ENCODE measurements around the gene ATPAF1. TPM values are rescaled to one million over a fixed set of nuclear protein-coding genes. Genes with fewer than 3 reads are reported as not detected.
A peak's percentile ranks its signal among the peaks of the same experiment; 100 is the strongest.

The ATPAF1 gene
- total and polyA plus RNA-seq, 3 donors from 2014 or later: 76.7 to 98.9 (median 85.9) TPM

- peaks cover 21% of the 10 kb centered on the region for H3K4me1 ChIP-seq
- no peak overlapping the region for H3K4me3 ChIP-seq
- intact Hi-C loops (cut with DNase I; ENCODE audit: low total_unique reads): no loop called here
- no peak for DNase-seq
- H3K9me3 ChIP-seq: no peaks in the 10 kb centered on the region
- H3K27ac ChIP-seq: peak overlapping the region in 1 of 2 donors; percentile 13
- no peaks in the 10 kb centered on the region for H3K27me3 ChIP-seq
- no peak for TF ChIP-seq CTCF (IDR thresholded peaks at IDR 0.05)
- TF ChIP-seq POLR2A (IDR thresholded peaks at IDR 0.05): no peak
- no peaks in the 10 kb centered on the region for H3K36me3 ChIP-seq (ENCODE audit: low read depth, missing control alignments)
- WGBS, 2 donors: 35 to 60% methylated on average over 3 of the region's 3 CpGs
These were observed 24.9 kb upstream of the ATPAF1 start for GRCh38 chr1:46692811-46693770.

- WGBS, 2 donors: 64 to 76% methylated on average over 6 of the region's 6 CpGs
- no peaks in the 10 kb centered on the region for H3K27me3 ChIP-seq
- H3K4me1 ChIP-seq: peaks cover 21% of the 10 kb centered on the region
- H3K4me3 ChIP-seq: no peak overlapping the region
- intact Hi-C loops (cut with DNase I; ENCODE audit: low total_unique reads): no loop called here
- no peaks in the 10 kb centered on the region for H3K9me3 ChIP-seq
- DNase-seq: peak; percentile 53
- no peak for TF ChIP-seq POLR2A (IDR thresholded peaks at IDR 0.05)
- TF ChIP-seq CTCF (IDR thresholded peaks at IDR 0.05): no peak
- no peak overlapping the region for H3K27ac ChIP-seq
- no peaks in the 10 kb centered on the region for H3K36me3 ChIP-seq (ENCODE audit: low read depth, missing control alignments)
These were observed 24.0 kb upstream of the ATPAF1 start for GRCh38 chr1:46691997-46692790.

- Histone ChIP-seq H3K4me3 (no peak overlapping the region), H3K27me3 (no peaks in the 10 kb centered on the region), H3K36me3 (ENCODE audit: low read depth, missing control alignments) (no peaks in the 10 kb centered on the region), H3K9me3 (no peaks in the 10 kb centered on the region), H3K4me1 (peaks cover 21% of the 10 kb centered on the region), H3K27ac (no peak overlapping the region)
- TF ChIP-seq POLR2A (IDR thresholded peaks at IDR 0.05) (no peak), CTCF (IDR thresholded peaks at IDR 0.05) (no peak)
- 87 to 95% methylated on average over 2 of the region's 2 CpGs for WGBS, 2 donors
- intact Hi-C loops (cut with DNase I; ENCODE audit: low total_unique reads): no loop called here
- no peak for DNase-seq
These were observed 22.8 kb upstream of the ATPAF1 start for GRCh38 chr1:46690931-46691421.

- Histone ChIP-seq H3K27me3 (no peaks in the 10 kb centered on the region), H3K36me3 (ENCODE audit: low read depth, missing control alignments) (no peaks in the 10 kb centered on the region), H3K9me3 (no peaks in the 10 kb centered on the region), H3K4me3 (no peak overlapping the region), H3K4me1 (peaks cover 21% of the 10 kb centered on the region), H3K27ac (peak overlapping the region in 1 of 2 donors; percentile 2)
- intact Hi-C loops (cut with DNase I; ENCODE audit: low total_unique reads): no loop called here
- no peak for DNase-seq
- WGBS, 2 donors: 69 to 87% methylated on average over 1 of the region's 1 CpG
- TF ChIP-seq CTCF (IDR thresholded peaks at IDR 0.05): no peak
- TF ChIP-seq POLR2A (IDR thresholded peaks at IDR 0.05): no peak
These were observed 21.7 kb upstream of the ATPAF1 start for GRCh38 chr1:46689897-46690296.

All from testis (tissue), 3 donors.